HL-60 (cell line): Measurements from ENCODE around the gene SHROOM4.

Source experiments
- GABPA ChIP-seq: IDR thresholded peaks from 2 replicates; pipeline ENCODE4 v1.6.1; 2012; ENCODE audit warnings: low read depth
- TF ChIP-seq, protein P1 (sequence below): IDR thresholded peaks from one replicate; pipeline ENCODE4 v1.5.1; 2011; ENCODE audit warnings: low read length, control low read depth, inconsistent platforms; ENCODE audit not compliant: insufficient read depth
- TF ChIP-seq, protein P2 (sequence below): IDR thresholded peaks from 2 replicates; pipeline ENCODE4 v1.6.1; 2012; ENCODE audit warnings: low read depth; ENCODE audit not compliant: insufficient replicate concordance

DNA sequence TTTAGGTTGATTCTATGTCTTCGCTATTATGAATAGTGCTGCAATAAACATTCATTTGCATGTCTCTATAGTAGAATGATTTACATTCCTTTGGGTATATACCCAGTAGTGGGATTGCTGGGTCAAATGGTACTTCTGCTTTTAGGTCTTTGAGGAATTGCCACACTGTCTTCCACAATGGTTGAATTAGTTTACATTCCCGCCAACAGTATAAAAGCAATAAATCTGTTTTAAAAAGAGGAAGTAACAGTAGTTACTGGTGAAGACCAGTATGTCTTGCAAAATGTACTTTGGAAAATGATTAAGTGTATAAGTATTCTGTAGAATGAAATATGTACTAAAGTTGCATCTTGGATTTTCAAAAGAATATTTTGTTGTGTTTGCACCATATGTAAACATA, 77.3 kb downstream of the SHROOM4 start:
- TF ChIP-seq, protein P1, sequence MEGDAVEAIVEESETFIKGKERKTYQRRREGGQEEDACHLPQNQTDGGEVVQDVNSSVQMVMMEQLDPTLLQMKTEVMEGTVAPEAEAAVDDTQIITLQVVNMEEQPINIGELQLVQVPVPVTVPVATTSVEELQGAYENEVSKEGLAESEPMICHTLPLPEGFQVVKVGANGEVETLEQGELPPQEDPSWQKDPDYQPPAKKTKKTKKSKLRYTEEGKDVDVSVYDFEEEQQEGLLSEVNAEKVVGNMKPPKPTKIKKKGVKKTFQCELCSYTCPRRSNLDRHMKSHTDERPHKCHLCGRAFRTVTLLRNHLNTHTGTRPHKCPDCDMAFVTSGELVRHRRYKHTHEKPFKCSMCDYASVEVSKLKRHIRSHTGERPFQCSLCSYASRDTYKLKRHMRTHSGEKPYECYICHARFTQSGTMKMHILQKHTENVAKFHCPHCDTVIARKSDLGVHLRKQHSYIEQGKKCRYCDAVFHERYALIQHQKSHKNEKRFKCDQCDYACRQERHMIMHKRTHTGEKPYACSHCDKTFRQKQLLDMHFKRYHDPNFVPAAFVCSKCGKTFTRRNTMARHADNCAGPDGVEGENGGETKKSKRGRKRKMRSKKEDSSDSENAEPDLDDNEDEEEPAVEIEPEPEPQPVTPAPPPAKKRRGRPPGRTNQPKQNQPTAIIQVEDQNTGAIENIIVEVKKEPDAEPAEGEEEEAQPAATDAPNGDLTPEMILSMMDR: no peak
- no peak for TF ChIP-seq GABPA
- TF ChIP-seq, protein P2, sequence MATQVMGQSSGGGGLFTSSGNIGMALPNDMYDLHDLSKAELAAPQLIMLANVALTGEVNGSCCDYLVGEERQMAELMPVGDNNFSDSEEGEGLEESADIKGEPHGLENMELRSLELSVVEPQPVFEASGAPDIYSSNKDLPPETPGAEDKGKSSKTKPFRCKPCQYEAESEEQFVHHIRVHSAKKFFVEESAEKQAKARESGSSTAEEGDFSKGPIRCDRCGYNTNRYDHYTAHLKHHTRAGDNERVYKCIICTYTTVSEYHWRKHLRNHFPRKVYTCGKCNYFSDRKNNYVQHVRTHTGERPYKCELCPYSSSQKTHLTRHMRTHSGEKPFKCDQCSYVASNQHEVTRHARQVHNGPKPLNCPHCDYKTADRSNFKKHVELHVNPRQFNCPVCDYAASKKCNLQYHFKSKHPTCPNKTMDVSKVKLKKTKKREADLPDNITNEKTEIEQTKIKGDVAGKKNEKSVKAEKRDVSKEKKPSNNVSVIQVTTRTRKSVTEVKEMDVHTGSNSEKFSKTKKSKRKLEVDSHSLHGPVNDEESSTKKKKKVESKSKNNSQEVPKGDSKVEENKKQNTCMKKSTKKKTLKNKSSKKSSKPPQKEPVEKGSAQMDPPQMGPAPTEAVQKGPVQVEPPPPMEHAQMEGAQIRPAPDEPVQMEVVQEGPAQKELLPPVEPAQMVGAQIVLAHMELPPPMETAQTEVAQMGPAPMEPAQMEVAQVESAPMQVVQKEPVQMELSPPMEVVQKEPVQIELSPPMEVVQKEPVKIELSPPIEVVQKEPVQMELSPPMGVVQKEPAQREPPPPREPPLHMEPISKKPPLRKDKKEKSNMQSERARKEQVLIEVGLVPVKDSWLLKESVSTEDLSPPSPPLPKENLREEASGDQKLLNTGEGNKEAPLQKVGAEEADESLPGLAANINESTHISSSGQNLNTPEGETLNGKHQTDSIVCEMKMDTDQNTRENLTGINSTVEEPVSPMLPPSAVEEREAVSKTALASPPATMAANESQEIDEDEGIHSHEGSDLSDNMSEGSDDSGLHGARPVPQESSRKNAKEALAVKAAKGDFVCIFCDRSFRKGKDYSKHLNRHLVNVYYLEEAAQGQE: no peak
